HUDEP-2 (cell line): ENCODE results near the gene MYO18B.
"Not testable (repeated sequence)": the region's sequence is repeated elsewhere in the genome, so short reads cannot be mapped to it uniquely, and the experiment has no call there.

Experiments used
- DNase-seq, 76 experiments: peaks; one replicate each; lab custom pipeline; 2025; ENCODE audit not compliant: unreplicated experiment in 76 of 76; lab: John Stamatoyannopoulos, UW

The MYO18B gene

DNA sequence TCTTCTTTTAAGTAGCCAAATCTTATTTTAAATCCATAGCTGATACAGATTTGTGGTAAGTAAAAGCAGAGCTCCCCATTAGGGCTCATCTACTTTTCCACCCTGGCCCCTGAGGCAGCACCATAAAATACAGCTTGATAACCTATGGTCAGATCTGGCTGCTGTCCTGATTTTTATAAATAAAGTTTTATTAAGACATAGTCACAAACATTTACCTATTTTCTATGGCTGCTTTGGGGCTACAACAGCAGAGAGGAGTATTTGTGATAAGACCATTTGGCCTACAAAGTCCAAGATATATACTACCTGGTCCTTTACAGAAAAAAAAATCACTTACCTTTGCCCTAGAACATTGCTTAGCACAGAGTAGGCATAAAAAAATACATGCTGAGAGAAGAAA lies 227.3 kb downstream of the MYO18B start:
- no peak for DNase-seq

DNA sequence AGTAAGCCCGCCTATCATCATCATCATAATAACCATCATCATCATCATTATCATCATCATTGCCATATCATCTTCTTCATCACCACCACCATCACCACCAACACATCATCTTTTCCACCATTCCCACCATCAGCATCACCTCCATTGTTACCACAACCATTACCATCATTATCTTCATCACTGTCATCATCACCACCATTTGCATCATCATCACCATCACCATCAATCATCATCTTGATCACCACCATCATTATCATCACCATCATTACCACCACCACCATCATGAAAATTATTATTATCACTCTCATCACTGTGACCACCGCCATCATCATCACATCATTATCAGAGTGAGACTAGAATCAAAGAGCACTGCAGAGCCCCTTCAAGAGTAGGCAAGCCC lies 227.9 kb downstream of the MYO18B start:
- no peak for DNase-seq

DNA sequence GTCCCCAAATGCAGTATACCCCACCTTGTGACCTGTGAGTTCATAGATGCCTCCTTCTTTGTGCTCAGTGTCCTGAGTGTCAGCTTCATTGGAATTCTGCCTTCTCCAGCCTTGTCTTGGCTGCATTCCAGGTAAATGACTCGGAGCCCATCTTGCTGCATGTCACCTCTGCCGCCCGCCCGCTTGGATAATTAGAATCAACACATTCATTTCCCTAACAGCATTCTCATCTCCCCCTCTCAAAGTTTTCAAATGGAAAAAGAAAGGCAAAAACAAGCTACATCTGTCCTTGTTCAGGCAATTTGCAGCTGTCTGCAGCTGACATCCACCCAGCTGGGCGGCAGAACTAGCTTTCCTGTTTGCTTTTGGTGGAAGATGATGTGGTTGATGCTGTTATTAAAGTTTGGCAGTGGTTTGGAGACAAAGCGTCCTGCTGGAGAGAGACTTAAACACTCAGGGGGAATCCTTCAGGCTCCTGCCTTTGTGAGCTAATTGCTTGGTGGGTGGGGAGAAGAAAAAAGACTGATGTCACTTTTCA lies 228.5 kb downstream of the MYO18B start:
- no peak for DNase-seq

DNA sequence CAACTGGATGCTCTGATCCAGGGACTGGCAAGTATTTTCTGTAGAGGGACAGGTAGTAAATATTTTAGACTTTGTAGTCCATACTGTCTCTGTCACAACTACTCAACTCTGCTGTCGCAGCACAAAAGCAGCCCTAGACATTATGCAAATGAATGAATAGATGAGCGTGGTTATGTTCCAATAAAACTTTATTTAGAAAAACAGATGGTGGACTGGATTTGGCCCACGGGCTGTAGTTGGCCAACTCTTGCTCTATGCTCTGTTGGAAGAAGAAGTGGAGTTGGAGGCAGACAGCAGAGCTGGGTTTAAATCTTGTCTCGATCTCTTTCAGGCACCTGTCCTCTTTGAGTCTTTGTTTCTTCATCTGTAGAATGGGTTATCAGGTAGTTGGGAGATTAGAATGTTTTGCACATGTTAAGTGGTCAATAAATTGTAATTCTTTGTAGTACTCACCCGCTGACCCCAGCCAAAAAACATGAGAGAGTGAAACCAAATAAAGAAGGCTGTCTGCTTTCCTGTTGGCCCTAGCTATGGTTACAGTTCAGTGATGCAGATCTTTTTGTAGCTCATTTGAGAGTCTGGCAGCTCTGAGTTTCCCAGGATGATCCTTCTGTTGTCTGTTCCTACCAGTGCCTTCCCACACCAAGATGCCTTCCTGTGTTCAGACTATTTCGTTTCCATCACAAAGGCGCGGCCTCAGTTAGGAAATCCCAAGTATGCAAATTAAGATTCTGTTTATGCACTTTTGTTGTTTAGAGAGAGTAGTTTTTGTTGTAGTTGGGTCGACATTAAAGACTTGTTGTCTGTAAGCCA lies 229.2 kb downstream of the MYO18B start:
- no peak for DNase-seq

DNA sequence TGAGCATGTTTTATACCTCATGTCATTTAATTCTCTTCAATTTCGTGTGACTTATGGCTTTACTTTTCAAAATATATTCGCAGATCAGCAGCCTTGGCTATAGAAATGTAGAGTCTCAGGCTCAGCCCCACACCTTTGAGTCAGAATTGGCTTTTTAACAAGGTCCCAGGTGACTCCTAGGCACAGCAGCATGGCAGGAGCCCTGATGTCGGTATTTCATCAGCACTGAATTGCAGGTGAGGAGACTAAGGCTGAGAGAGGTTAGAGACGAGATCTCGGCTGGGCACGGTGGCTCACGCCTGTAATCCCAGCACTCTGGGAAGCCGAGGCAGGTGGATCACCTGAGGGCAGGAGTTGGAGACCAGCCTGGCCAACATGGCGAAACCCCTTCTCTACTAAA lies 230.4 kb downstream of the MYO18B start:
- no peak for DNase-seq

DNA sequence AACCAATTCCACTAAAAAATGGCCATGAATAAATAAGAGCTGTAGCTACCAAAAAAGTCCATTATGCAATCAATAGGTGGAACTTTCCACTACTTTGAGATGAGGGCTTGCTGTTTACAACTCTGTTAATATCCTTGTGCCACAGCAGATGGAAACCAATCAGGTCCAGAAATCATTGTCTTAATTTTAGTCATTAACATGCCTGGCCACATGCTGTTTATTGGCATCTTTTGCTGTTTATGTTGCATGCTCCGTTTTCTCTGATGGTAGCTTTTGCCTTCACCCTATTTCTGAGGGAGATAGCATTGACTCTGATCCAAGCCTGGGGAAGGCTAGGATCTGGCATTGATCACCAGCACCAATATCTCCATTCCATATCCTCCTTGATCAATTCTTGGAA lies 234.4 kb downstream of the MYO18B start:
- no peak for DNase-seq

DNA sequence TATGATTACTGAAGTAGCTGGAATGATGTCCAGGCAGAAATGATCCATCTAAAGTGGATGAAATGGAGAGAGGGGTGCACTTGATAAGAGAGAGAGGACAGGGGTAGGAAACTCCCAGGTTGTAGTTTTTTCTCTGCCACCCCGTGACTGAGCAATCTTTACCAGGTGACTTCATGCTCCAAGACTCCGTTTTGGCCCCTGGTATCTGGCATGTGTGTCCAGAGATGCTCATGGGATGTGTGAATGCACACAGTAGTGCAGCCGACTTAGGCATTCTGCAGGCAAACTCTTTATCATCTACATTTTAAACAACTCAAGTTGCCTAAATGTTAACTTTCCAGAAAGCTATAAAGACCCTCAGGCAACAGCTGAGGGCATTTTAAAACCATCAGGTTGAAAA lies 238.0 kb downstream of the MYO18B start:
- no peak for DNase-seq

DNA sequence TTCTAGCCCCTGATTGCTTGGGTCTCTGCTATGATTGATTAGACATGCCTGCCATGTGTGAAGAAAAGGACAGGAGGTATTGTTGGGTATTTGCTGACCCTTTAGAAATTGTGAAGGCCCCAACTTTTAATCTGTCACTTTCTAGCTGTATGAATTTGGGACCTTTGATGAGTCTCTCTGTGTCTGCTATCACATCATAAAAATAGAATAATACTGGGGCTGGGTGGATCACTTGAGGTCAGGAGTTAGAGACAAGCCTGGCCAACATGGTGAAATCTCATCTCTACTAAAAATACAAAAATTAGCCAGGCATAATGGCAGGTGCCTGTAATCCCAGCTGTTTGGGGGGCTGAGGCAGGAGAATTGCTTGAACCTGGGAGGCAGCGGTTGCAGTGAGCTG lies 242.9 kb downstream of the MYO18B start:
- DNase-seq = not testable (repeated sequence)

DNA sequence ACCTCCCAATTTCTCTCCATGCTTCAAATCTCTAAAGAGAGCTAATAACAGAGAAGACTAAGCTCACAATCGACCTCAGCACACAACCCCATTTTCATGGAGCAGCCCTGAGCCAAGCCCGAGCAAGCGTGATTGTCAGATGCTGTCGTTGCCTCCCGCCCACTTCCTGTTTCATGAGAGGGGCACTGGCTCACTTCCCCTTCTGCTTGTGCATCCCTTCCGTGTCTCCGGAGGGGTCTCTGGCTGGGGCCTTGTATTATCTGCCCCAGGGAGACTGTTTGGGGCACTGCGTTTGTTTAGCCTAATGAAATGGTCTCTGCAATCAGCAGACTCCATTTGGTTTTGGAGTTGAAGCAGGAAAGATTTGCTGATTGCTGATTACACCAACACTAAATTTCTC lies 246.0 kb downstream of the MYO18B start:
- no peak for DNase-seq

DNA sequence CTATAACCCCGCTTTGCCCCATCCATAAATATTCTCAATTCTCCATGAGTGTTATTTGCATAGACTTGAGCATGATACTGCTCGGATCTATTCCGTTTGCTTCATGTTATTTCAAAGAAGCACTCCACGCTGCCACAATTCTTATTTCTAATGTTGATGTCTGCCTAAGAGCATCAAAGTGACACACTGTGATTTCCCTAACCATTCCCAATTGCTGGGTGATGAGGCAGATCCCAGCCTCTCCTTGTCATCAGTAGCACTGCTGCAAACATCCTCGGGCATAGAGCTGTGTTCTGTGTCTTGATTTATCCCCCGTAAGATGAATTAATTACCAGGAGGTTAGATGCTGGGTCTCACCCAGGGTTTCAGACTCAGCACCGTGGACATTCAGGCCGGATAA lies 249.0 kb downstream of the MYO18B start:
- no peak for DNase-seq

DNA sequence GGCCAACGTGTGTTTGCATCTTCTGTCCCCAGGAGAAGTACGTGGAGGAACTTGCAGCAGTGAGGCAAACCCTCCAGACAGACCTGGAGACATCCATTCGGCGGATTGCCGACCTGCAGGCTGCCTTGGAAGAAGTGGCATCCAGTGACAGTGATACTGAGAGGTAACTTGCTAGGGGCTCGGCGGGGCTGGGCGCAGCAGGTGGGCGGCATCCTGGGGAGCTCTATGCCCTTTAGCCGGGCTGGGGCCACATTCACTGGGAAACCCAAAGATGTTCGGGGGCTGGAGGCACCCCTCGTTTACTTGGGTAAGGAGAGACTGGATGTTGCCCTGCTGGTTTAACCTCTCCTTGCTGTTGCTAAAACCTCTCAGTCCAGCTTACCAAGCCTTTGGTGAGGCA lies 250.3 kb downstream of the MYO18B start:
- no peak for DNase-seq

DNA sequence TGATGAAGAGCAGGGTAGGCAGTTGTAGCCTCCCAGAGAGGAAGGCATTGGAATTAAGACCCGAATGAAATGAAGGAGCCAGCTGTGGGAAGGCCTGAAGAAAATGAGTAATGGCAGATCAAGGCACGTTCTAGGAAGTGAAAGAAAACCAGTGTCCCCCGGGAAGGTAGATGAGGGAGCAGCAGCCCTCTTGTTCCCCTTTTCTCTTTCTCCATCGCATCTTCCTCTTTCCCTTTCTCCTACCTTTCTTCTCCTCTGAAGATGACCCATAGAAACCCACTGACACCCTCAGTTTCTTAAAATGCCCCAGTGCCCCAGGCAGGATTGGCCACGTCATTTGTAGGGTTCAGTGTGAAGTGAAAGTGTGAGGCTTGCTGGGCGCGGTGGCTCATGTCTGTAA lies 254.7 kb downstream of the MYO18B start:
- no peak for DNase-seq

DNA sequence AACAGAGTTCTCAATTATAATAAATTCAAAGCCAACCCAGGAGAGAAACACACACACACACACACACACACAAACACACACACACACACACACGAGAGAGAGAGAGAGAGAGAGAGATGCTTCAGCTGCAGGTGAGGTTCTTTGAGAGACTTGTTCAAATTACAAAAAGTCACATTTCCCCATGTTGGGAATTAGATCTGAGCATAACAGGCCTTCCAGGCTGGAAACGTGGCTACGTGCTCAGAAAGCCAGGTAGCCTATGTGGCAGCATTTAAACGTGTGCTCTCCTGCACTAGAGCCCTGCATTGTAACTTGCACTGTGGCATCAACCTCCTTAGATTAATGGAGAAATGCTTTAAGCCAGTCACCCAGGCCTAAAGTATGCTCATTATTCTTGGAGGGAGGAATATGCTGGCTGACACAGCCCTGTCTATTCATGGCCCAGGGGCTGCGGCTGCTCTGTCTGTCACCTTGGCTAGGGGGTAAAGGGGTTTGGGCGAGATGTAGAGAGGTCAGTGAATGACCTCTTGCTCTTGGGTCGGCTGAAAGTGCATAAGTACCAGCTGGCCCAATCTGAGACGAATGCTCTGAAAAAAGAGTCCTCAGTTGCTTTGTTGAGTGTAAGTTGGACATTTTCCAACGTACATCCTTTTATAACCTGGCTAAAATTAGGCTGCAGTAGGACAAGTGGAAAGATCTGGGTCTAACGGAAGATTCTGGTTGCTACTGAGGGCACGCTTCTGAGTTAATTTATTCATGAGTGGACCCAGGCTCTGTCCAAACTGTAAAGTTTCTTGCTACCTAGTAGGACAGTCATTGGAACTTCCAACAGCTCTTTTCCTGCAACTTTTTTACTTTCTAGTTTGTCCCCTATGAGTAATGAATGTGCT lies 256.1 kb downstream of the MYO18B start:
- no peak for DNase-seq

DNA sequence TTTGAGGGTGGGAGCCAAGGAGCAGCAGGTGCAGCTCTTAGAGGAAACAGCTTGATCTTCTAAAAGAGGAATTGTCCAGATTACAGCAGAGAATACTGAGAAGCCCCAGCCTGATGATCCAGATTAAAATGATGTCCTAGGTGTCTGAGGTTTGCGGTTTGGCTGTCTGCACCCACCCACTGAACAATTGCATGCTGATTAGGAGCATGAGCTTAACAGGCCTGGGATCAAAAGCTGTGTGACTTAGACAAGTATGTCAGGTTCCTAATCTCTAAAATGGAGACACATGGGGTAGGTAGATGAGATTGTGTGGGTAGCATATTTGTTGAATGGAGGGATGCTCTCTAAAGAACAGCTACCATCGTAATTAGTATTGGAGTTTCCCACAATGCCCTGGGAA lies 260.5 kb downstream of the MYO18B start:
- DNase-seq = no peak

DNA sequence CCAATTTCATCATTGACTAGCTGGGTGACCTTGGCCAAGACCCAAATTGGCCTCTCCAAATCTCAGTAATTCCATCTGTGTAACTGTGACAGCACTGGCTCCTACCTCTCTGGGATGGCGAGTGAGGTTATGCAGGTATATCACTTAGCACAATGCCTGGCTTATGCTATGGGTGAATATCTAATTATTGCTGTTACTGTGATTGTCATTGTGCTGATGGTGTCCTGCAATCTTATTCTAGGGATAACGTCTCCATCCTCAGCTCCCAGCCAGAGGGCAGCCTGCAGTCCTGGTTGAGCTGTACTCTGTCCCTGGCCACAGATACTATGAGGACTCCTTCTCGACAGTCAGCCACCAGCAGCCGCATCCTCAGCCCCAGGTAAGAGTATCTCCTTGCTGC lies 262.5 kb downstream of the MYO18B start:
- DNase-seq = no peak

DNA sequence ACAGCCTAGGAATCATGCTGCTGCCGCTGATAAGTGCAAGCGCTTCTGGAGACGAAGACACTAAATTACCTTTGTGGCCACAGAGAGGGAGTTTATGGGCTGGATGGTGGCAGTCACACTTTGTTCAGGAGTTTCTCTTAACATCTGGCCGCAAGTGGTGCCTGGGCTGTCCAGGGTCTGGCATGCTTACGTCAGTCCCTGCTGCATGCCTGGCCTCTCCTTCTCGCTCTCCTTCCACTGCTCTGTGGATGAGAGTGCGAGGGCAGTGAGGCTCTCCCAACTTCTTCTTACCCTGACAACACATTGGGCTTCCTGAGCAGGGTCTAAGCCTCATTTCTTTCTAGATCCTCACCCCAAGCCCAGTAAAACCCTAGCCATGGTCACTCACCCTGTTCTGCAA lies 266.6 kb downstream of the MYO18B start:
- no peak for DNase-seq

DNA sequence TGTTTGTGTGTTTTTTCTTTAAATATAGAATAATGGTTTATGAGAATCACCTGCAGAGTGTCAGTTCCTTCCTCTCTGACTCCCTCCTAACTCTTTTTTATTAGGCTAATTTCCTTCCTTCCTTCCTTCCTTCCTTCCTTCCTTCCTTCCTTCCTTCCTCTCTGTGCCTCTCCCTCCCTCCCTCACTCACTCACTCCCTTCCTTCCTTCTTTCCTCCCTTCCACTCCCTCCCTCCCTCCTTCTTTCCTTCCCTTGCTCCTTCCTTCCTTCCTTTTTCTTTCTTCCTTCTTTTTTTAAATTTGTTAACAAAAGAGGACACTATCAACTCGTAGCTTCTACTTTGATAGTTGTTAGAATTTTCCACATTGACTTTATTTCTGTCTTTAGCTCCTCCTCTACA lies 274.9 kb downstream of the MYO18B start:
- no peak for DNase-seq

DNA sequence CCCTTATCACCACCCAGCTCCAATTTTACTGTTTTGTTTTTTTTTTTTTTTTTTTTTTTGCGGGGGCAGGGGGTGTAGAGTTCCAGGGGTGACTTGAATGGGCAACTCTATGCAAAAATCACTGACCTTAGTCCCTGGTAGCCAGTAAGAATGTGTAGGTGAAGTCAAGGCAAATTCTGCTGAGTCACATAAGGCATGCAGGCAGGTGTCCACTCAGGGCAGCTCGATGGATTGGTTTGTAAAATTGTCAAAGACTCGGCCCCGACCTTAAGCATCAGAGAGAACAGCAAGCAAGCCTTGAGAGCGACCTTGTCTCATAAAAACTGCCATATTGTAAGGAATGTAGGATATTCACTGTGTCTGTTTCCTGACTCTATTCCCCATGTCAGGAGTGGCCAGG lies 275.9 kb downstream of the MYO18B start:
- no peak for DNase-seq

DNA sequence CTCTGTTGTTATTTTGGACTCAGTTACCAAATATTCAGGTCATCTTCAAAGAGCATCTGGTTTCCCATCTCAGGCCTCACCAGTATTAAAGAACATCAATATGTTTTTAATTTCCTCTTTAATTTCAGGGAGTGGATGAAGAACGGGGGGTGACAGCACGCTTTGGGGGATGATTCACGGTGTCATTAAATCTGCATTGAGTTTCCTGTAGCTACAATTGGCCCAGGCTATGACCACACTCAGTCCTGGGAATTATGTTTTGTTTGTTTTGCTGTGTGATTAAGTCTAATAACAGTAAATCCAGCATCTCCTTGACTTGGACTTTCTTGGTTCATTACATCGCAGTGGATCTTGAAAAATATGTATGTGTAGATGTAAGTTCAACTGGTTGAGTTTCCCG lies 277.6 kb downstream of the MYO18B start:
- DNase-seq = no peak

DNA sequence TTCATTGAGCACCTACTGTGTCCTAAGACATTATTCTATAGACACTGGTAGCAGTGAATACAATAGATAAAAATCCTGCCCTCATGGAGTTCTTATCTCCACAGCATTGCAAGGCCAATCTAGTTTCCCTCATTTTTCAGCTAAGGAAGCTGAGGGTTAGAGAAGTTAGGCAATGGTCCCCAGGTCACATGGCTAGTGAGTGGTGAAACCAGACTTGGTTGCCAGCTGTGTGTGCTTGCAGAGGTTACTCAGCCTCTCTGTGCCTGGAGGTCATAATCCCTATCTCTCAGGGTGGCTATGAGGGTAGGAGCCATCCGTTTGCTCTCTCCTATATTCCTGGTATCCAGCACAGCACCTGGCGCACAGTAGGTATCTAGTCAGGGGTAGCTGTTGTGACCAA lies 279.5 kb downstream of the MYO18B start:
- no peak for DNase-seq

DNA sequence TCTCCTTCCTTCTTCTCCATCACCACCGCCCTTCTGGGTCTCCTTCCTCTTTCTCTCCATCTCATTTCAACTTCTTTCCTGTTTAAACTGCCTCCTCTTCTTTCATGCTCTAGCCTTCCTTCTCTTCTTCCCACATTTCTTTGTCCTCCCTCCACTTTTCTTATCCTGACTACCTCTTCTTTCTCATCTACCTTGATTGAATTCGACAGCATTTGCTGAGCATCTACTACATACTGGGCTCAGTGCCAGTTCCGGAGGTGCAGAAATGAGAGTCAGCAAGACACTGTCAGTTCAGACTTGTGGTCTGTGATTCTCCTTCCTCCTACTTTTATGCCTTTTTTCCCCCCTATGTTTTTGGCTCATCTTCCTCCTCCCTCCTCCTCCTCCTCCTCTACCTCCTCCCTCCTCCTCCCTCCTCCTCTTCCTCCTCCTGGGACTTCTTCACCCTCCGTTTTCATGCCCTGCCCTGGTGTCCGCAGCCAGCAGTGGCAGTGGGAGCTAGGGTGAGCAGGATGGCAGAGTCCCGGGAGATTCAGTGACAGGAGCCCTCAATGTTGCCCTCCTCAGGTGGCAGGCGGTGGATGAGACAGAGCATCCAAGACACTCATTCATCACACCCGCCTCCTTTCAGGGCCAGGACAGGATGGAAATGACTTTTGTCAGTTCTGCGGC lies 281.3 kb downstream of the MYO18B start:
- no peak for DNase-seq
